ENCODE data around the gene CGB8.

GRCh38 chr19:49017041-49017665 lies 31.8 kb downstream of the CGB8 start, which contains the start of gene LHB:
- no peak for TF ChIP-seq CTCF (IDR thresholded peaks at IDR 0.05)
- TF ChIP-seq EP300 (IDR thresholded peaks at IDR 0.05): no peak
- TF ChIP-seq POLR2A (IDR thresholded peaks at IDR 0.05): no peak
